K562 (cell line): ENCODE measurements around the gene DNAAF1. TPM values are rescaled to one million over a fixed set of nuclear protein-coding genes. Genes with fewer than 3 reads are reported as not detected.

Experiments used
- CC2D1A ChIP-seq: fragments of 450-650 bp; IDR thresholded peaks from 2 replicates; pipeline ENCODE4 v1.6.1; 2017; ENCODE audit warnings: mild to moderate bottlenecking
- CHD2 ChIP-seq: IDR thresholded peaks from 2 replicates; pipeline ENCODE4 v1.6.1; 2011; ENCODE audit warnings: low read depth, low read length
- ELF1 ChIP-seq: fragments of 200-800 bp; sonication (Bioruptor generic); IDR thresholded peaks from 2 replicates; pipeline ENCODE4 v1.6.1; 2016; ENCODE audit warnings: missing genetic modification characterization, missing compliant biosample characterization
- EP300 ChIP-seq: IDR thresholded peaks from 2 replicates; pipeline ENCODE4 v1.6.1; 2012; ENCODE audit warnings: low read length, improper control_type of control experiment
- ILF3 ChIP-seq: fragments of 450-650 bp; IDR thresholded peaks from 2 replicates; pipeline ENCODE4 v1.6.1; 2018; ENCODE audit warnings: antibody characterized with exemption, mild to moderate bottlenecking, moderate library complexity, borderline replicate concordance
- JUN ChIP-seq, 2 experiments: sonication (generic) in 1 of 2; formaldehyde crosslinking in 1 of 2; IDR thresholded peaks; 2 replicates each; pipeline versions ENCODE4 v1.6.1 to v1.8.0; 2012 to 2022; ENCODE audit warnings: borderline replicate concordance in 2 of 2, mild to moderate bottlenecking in 2 of 2, improper control_type of control experiment in 1 of 2, low read depth in 1 of 2, low read length in 1 of 2, missing genetic modification reagents in 1 of 2
- MAZ ChIP-seq, 2 experiments: fragments of 450-650 bp in 1 of 2; sonication (generic) in 1 of 2; formaldehyde crosslinking; IDR thresholded peaks in 1 of 2; conservative IDR thresholded peaks in 1 of 2; 2 replicates each; pipeline versions ENCODE4 v1.4.0 to v1.5.0; 2020; ENCODE audit warnings: mild to moderate bottlenecking in 1 of 2, missing genetic modification reagents in 1 of 2
- RAD51 ChIP-seq: fragments of 450-650 bp; IDR thresholded peaks from 2 replicates; pipeline ENCODE4 v1.7.1; 2016; ENCODE audit warnings: low read depth, mild to moderate bottlenecking, borderline replicate concordance
- RBFOX2 ChIP-seq: fragments of 200-400 bp; formaldehyde crosslinking; IDR thresholded peaks from 2 replicates; pipeline ENCODE4 v1.6.1; 2017; ENCODE audit warnings: low read depth, mild to moderate bottlenecking, low read length, moderate library complexity
- RCOR1 ChIP-seq, 2 experiments: IDR thresholded peaks; 2 replicates each; pipeline ENCODE4 v1.6.1; 2012; ENCODE audit warnings: low read depth in 2 of 2, low read length in 2 of 2, borderline replicate concordance in 1 of 2, improper control_type of control experiment in 1 of 2
- RNF2 ChIP-seq: sonication (generic); IDR thresholded peaks from 2 replicates; pipeline ENCODE4 v1.6.1; 2016
- SIX5 ChIP-seq, 2 experiments: IDR thresholded peaks; 2 replicates each; pipeline ENCODE4 v1.6.1; 2011; ENCODE audit warnings: low read length in 2 of 2, borderline replicate concordance in 1 of 2, low read depth in 1 of 2, mild to moderate bottlenecking in 1 of 2, moderate library complexity in 1 of 2; ENCODE audit not compliant: insufficient read depth in 1 of 2
- SMAD3 ChIP-seq: fragments of 450-650 bp; formaldehyde crosslinking; conservative IDR thresholded peaks from 2 replicates; pipeline ENCODE4 v1.4.0; 2020; ENCODE audit warnings: mild to moderate bottlenecking
- VEZF1 ChIP-seq: fragments of 200-800 bp; sonication (Bioruptor generic); IDR thresholded peaks from 2 replicates; pipeline ENCODE4 v1.6.1; 2017; ENCODE audit warnings: missing genetic modification characterization, missing compliant biosample characterization
- ZBTB11 ChIP-seq, 3 experiments: fragments of 200-800 bp in 1 of 3; fragments of 250-450 bp in 1 of 3; fragments of 450-650 bp in 1 of 3; sonication (Bioruptor Pico) in 1 of 3; sonication (Bioruptor generic) in 1 of 3; formaldehyde crosslinking in 1 of 3; IDR thresholded peaks; 2 replicates each; pipeline versions ENCODE4 v1.6.1 to v1.8.0; 2016 to 2022; ENCODE audit warnings: mild to moderate bottlenecking in 2 of 3, missing genetic modification characterization in 2 of 3, missing compliant biosample characterization in 1 of 3, moderate library complexity in 1 of 3
- polyA plus RNA-seq, 8 experiments: library from polyadenylated mRNA; depleted of rRNA in 4 of 8; stranded (reverse) in 5 of 8; unstranded in 3 of 8; fragments of >200 nt; fragmentation: Nextera tagmentation in 2 of 8; fragmentation: Illumina TruSeq in 1 of 8; extraction: Ambion mirVana in 2 of 8; extraction: Trizol in 1 of 8; gene quantifications; 2 replicates each; pipeline versions ENCODE4 v1.2.1 to v1.2.3, GENCODE V29; 2011 to 2014; ENCODE audit warnings: inconsistent platforms in 1 of 8, missing spikeins in 1 of 8
- total RNA-seq, 7 experiments: library from RNA; depleted of rRNA in 6 of 7; stranded (reverse); fragments of >200 nt in 6 of 7; fragmentation: Illumina TruSeq in 2 of 7; extraction: Trizol in 2 of 7; gene quantifications; 2 replicates each; pipeline versions ENCODE4 v1.2.1 to v1.2.3, GENCODE V29; 2011 to 2021; ENCODE audit warnings: low replicate concordance in 1 of 7
- TF ChIP-seq, protein P1 (sequence below), 2 experiments: IDR thresholded peaks in 1 of 2; conservative IDR thresholded peaks in 1 of 2; 2 replicates each; pipeline ENCODE4 v1.6.1; 2016; ENCODE audit warnings: low read depth in 2 of 2, mild to moderate bottlenecking in 1 of 2, missing compliant biosample characterization in 1 of 2, missing genetic modification characterization in 1 of 2, moderate library complexity in 1 of 2
- TF ChIP-seq, protein P2 (sequence below): sonication (generic); formaldehyde crosslinking; IDR thresholded peaks from 2 replicates; pipeline ENCODE4 v1.9.0; 2022; ENCODE audit warnings: mild to moderate bottlenecking, missing genetic modification reagents

The DNAAF1 gene
- total and polyA plus RNA-seq, 9 of the 15 experiments (the other 6 are each of a cell fraction or from before 2014, with no cell fraction given) = 0.01 TPM; not detected in 8

DNA sequence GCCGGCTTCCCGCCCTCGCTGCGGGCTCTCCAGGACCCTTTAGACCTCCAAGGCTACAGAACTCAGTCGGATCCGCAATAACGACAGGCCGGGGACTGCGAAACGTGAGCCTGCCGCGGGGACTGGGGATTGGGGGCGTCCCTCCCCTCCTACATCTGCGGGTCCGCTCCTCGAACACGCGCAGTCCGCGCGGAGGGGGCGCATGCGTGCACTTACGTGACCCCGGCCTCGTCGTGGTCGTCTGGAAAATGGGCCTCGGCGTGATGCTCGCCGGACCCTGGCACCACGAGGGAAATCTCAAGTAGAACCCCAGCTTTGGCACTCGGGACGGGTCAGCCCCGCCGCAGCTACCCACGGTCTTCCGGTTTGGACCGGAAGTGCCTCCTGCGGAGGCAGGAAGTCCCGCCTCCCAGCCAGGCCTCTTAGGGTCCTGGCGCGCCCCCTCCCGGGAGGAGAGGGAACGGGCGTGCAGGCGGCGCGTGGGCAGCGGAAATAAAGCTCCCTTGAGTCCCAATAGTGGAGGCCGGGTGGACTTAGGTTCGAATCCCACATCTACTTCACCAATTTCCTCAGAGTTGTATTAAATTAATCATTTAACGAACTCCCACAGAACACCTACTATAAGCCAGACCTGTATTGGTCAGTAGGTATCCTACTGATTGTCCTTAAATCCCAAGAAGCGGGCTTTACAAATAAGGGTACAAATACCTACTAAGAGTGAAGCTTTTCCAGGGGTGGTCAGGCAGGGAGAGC lies 41.8 kb downstream of the DNAAF1 start, which contains the start of gene TAF1C (continued):
- TF ChIP-seq MAZ (CRISPR knock-in tag; conservative IDR thresholded peaks at IDR 0.05 in 1 of 2, IDR thresholded peaks at IDR 0.05 in 1 of 2) (peak; percentile 76 to 79), SMAD3 (CRISPR knock-in tag) (0 out of 2 replicates have a peak, but pooled peaks have one; percentile 23), SIX5 (IDR thresholded peaks at IDR 0.05; ENCODE audit: borderline replicate concordance in 1 of 2, insufficient read depth in 1 of 2, low read depth in 1 of 2, low read length in 2 of 2) (0 out of 4 replicates have a peak, but pooled peaks of 1 of the 2 experiments have one; percentile 19), ILF3 (no peak), RNF2 (peak; percentile 32; the same call in 1 of the 2 replicates), RBFOX2 (peak; percentile 85), EP300 (peak; percentile 62), CC2D1A (peak; percentile 49; the same call in 1 of the 2 replicates), RAD51 (0 out of 2 replicates have a peak, but pooled peaks have one; percentile 15), JUN (IDR thresholded peaks at IDR 0.05; ENCODE audit: borderline replicate concordance, low read depth, low read length) (peak; percentile 39), JUN (CRISPR knock-in tag; IDR thresholded peaks at IDR 0.05; ENCODE audit: borderline replicate concordance) (no peak), VEZF1 (peak; percentile 69), RCOR1 (IDR thresholded peaks at IDR 0.05; ENCODE audit: borderline replicate concordance in 1 of 2, low read depth in 2 of 2, low read length in 2 of 2) (peak; percentile 54 to 72; a peak in 3 of 4 replicates), ZBTB11 (CRISPR knock-in tag; IDR thresholded peaks at IDR 0.05) (peak in 1 of 3 experiments; percentile 72; a peak in 2 of 6 replicates), CHD2 (peak; percentile 35; the same call in 1 of the 2 replicates), ELF1 (tag) (peak; percentile 97)
- TF ChIP-seq, protein P1, sequence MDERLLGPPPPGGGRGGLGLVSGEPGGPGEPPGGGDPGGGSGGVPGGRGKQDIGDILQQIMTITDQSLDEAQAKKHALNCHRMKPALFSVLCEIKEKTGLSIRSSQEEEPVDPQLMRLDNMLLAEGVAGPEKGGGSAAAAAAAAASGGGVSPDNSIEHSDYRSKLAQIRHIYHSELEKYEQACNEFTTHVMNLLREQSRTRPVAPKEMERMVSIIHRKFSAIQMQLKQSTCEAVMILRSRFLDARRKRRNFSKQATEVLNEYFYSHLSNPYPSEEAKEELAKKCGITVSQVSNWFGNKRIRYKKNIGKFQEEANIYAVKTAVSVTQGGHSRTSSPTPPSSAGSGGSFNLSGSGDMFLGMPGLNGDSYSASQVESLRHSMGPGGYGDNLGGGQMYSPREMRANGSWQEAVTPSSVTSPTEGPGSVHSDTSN (CRISPR knock-in tag; IDR thresholded peaks at IDR 0.05; ENCODE audit: low read depth) = no peak
- TF ChIP-seq, protein P1 (tag; conservative IDR thresholded peaks at IDR 0.05; ENCODE audit: low read depth) = no peak
- TF ChIP-seq, protein P2, sequence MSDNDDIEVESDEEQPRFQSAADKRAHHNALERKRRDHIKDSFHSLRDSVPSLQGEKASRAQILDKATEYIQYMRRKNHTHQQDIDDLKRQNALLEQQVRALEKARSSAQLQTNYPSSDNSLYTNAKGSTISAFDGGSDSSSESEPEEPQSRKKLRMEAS (CRISPR knock-in tag) = peak; percentile 65
